HuH-7 (cell line): ENCODE data around the gene ZCWPW2.

Source experiments
- DNase-seq: peaks from one replicate; pipeline ENCODE4 v3.0.0; 2011; ENCODE audit warnings: low spot score

ZCWPW2 gene

DNA sequence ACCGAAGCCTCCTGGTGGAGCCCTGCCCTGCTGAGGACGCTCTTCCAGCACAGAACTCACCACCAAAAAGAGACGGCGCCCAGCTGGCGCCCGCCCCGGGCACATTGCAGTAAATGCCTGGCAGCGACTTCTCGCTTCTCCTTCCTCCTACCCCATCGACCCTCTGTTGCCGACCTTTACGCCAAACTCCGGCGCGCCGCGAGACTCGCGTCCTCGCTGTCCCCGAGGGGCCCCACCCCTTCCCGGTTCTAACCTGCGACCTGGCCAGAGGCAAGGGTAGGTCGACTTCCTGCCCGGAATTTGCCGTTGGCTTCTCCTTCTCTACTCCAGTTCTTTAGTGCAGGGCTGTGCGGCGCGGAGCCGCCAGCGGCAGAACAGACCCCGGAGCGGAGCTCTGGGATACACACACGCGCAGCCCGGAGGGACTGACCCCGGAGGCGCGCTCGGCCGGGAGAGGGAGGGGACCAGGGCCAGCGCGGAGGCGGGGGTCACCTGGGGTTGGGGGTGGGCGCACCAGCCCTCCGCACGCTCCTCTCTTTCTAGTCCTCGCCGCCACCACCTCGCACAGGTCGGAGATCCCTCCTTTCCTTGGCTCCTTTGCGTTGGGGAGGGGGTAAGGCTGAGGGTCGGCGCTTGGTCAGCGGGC, 226.7 kb downstream of the ZCWPW2 start:
- DNase-seq, result no peak
